Measurements from ENCODE around the gene ACYP2.
"Not testable (repeated sequence)": the region's sequence is repeated elsewhere in the genome, so short reads cannot be mapped to it uniquely, and the experiment has no call there.

The ACYP2 gene

GRCh38 chr2:54095406-54095805, 20.0 kb upstream of the ACYP2 start:
- not testable (repeated sequence) for H3K27ac ChIP-seq, H3K4me3 ChIP-seq

GRCh38 chr2:54096141-54096540, 19.3 kb upstream of the ACYP2 start:
- not testable (repeated sequence) for H3K27ac ChIP-seq, H3K4me3 ChIP-seq

GRCh38 chr2:54097124-54097523, 18.3 kb upstream of the ACYP2 start:
- H3K27ac ChIP-seq = no peak overlapping the region

GRCh38 chr2:54099370-54099769, 16.0 kb upstream of the ACYP2 start:
- Histone ChIP-seq H3K27ac (no peak overlapping the region), H3K4me3 (no peak overlapping the region)

More at GRCh38 chr2:54097124-54097523, 18.3 kb upstream of the ACYP2 start:
- H3K4me3 ChIP-seq = no peak overlapping the region

- Histone ChIP-seq H3K4me3 (no peak overlapping the region), H3K27ac (no peak overlapping the region)
Observed at GRCh38 chr2:54099829-54100585, 15.4 kb upstream of the ACYP2 start.

- Histone ChIP-seq H3K27ac (no peak overlapping the region), H3K4me3 (no peak overlapping the region)
Observed at GRCh38 chr2:54100772-54101171, 14.6 kb upstream of the ACYP2 start.

- Histone ChIP-seq H3K4me3 (no peak overlapping the region), H3K27ac (no peak overlapping the region)
Observed at GRCh38 chr2:54103454-54104314, 11.7 kb upstream of the ACYP2 start.

GRCh38 chr2:54106631-54107454, 8.6 kb upstream of the ACYP2 start:
- no peak overlapping the region for H3K27ac ChIP-seq
- H3K4me3 ChIP-seq = no peak overlapping the region

- Histone ChIP-seq H3K4me3 (no peak overlapping the region), H3K27ac (no peak overlapping the region)
Observed at GRCh38 chr2:54107455-54107764, 8.0 kb upstream of the ACYP2 start.

GRCh38 chr2:54107903-54108615, 7.4 kb upstream of the ACYP2 start:
- no peak overlapping the region for H3K4me3 ChIP-seq
- no peak overlapping the region for H3K27ac ChIP-seq

GRCh38 chr2:54109848-54110247, 5.6 kb upstream of the ACYP2 start:
- Histone ChIP-seq H3K4me3 (no peak overlapping the region), H3K27ac (no peak overlapping the region)

GRCh38 chr2:54114479-54114878, 936 bp upstream of the ACYP2 start:
- H3K4me3 ChIP-seq = peak overlapping the region in 1 of 7 experiments; percentile 88

GRCh38 chr2:54114936-54115283, 505 bp upstream of the ACYP2 start:
- Histone ChIP-seq H3K4me3 (peak overlapping the region; percentile 47 to 88 (median 64)), H3K27ac (peak overlapping the region; percentile 93 to 100 (median 100))

More at GRCh38 chr2:54114479-54114878, 936 bp upstream of the ACYP2 start:
- peak overlapping the region in 16 of 21 experiments; percentile 93 to 100 (median 100) for H3K27ac ChIP-seq

GRCh38 chr2:54116598-54116997, 1.2 kb downstream of the ACYP2 start:
- not testable (repeated sequence) for H3K4me3 ChIP-seq, H3K27ac ChIP-seq

- no peak overlapping the region for H3K27ac ChIP-seq
- H3K4me3 ChIP-seq = no peak overlapping the region
Observed at GRCh38 chr2:54120950-54121349, 5.5 kb downstream of the ACYP2 start.

GRCh38 chr2:54122171-54122935, 6.9 kb downstream of the ACYP2 start:
- Histone ChIP-seq H3K27ac (peak overlapping the region in 9 of 21 experiments; percentile 17 to 58 (median 34)), H3K4me3 (no peak overlapping the region)

- Histone ChIP-seq H3K4me3 (no peak overlapping the region), H3K27ac (peak overlapping the region in 9 of 21 experiments; percentile 17 to 58 (median 34))
Observed at GRCh38 chr2:54122939-54123338, 7.5 kb downstream of the ACYP2 start.

- not testable (repeated sequence) for H3K27ac ChIP-seq
Observed at GRCh38 chr2:54127174-54127573, 11.8 kb downstream of the ACYP2 start.

GRCh38 chr2:54133056-54133455, 17.6 kb downstream of the ACYP2 start:
- Histone ChIP-seq H3K4me3 (no peak overlapping the region), H3K27ac (no peak overlapping the region)

More at GRCh38 chr2:54127174-54127573, 11.8 kb downstream of the ACYP2 start:
- H3K4me3 ChIP-seq = not testable (repeated sequence)
